Nephron (organoid): Measurements from ENCODE around the gene ASCL5.

ENCODE experiments used
- H3K27ac Mint-ChIP-seq, 3 experiments: 2 replicates each; pipeline ENCODE4 v1.8.0; 2020; ENCODE audit warnings: mixed read lengths in 3 of 3, mild to moderate bottlenecking in 2 of 3, moderate library complexity in 1 of 3
- H3K27me3 Mint-ChIP-seq: 2 replicates; pipeline ENCODE4 v1.8.0; 2021; ENCODE audit warnings: low read depth, mild to moderate bottlenecking, moderate library complexity, mixed read lengths
- H3K36me3 Mint-ChIP-seq: 2 replicates; pipeline ENCODE4 v1.8.0; 2020; ENCODE audit warnings: low read depth, mixed read lengths
- H3K4me1 Mint-ChIP-seq: 2 replicates; pipeline ENCODE4 v1.8.0; 2020; ENCODE audit warnings: mixed read lengths
- H3K4me3 Mint-ChIP-seq, 3 experiments: 2 replicates each; pipeline ENCODE4 v1.8.0; 2020; ENCODE audit warnings: mild to moderate bottlenecking in 3 of 3, mixed read lengths in 3 of 3, moderate library complexity in 2 of 3
- H3K9me3 Mint-ChIP-seq: 2 replicates; pipeline ENCODE4 v1.8.0; 2020; ENCODE audit warnings: mixed read lengths
- TF ChIP-seq, protein P1 (sequence below), 3 experiments: fragments of 200-600 bp; sonication (generic); IDR thresholded peaks; one replicate each; pipeline ENCODE4 v1.5.0; 2021; ENCODE audit warnings: antibody characterized with exemption in 3 of 3; ENCODE audit not compliant: unreplicated experiment in 3 of 3

The ASCL5 gene

DNA sequence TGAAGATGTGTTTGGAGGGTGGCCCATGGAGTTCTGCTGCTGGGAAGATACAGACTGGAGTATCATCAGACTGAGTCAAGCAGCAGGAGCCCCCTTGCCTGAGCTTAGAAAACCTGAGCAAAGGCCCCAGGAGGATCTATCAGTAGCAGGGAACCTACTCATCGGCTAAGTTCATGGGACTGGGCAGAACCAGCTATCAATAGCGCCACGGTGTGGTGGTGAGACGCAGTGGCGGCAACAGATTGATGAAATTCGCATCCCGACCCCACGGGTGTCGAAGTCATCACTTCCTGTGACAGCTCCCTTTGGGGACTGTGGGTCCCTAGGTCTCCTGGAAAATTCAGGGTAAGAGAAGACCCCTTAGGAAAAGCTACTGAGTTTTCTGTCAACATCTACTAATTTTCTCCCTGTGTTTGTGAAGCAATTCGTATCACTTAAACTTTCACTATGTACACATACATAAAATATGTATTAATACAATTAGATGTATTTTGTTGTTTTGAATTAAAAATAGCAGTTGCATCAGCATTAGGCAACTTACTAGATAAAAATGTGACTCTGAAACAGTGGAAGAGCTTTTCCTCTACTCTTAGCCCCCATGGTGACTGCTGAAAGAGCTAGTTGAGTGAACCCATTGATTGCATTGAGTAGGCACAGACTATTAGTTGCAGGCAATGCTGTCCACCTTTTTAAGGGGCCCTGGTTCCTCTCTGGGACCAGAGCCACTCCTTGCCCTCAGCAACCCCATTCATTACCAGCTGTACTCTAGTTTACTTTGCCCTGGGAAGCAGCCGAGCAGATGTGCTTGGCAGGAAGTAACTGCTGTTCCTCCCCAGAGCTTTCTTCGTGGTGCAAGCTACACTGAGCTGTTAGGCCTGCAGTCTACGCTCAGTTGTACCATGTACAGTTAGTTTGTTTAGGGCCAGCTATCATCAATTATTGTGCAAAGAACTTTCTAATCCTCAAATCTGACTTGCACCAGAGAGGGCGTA, 7.5 kb downstream of the ASCL5 start:
- no peak overlapping the region for H3K27ac Mint-ChIP-seq
- no peak overlapping the region for H3K4me3 Mint-ChIP-seq
- TF ChIP-seq, protein P1, sequence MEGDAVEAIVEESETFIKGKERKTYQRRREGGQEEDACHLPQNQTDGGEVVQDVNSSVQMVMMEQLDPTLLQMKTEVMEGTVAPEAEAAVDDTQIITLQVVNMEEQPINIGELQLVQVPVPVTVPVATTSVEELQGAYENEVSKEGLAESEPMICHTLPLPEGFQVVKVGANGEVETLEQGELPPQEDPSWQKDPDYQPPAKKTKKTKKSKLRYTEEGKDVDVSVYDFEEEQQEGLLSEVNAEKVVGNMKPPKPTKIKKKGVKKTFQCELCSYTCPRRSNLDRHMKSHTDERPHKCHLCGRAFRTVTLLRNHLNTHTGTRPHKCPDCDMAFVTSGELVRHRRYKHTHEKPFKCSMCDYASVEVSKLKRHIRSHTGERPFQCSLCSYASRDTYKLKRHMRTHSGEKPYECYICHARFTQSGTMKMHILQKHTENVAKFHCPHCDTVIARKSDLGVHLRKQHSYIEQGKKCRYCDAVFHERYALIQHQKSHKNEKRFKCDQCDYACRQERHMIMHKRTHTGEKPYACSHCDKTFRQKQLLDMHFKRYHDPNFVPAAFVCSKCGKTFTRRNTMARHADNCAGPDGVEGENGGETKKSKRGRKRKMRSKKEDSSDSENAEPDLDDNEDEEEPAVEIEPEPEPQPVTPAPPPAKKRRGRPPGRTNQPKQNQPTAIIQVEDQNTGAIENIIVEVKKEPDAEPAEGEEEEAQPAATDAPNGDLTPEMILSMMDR (IDR thresholded peaks at IDR 0.05; ENCODE audit: unreplicated experiment in 3 of 3), result peak; percentile 48 to 57 (median 49)
- peaks cover 4% of the 10 kb centered on the region for H3K4me1 Mint-ChIP-seq
- no peaks in the 10 kb centered on the region for H3K36me3 Mint-ChIP-seq
- no peaks in the 10 kb centered on the region for H3K9me3 Mint-ChIP-seq
- H3K27me3 Mint-ChIP-seq, result peaks cover 64% of the 10 kb centered on the region

DNA sequence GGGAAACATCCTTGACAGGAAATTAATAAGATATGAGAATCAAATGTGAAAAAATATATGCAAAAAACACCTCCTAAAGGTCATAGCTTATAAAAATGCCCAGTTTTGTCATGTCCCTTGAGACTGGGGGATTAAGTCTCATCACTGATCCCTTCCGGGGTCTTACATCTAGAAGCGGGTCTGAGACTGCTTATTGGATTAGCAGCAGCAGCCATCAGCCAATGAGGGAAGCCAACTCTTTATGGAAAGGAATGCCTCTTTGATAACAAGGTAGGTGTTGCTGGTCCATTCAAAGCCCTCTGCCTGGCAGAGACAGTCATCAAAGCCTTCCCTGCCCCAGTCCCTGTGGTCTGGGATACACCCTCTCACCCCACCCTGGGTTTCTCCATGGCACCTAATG, 10.9 kb downstream of the ASCL5 start:
- TF ChIP-seq, protein P1 (IDR thresholded peaks at IDR 0.05; ENCODE audit: unreplicated experiment in 3 of 3), result no peak
- peaks cover 55% of the 10 kb centered on the region for H3K27me3 Mint-ChIP-seq

DNA sequence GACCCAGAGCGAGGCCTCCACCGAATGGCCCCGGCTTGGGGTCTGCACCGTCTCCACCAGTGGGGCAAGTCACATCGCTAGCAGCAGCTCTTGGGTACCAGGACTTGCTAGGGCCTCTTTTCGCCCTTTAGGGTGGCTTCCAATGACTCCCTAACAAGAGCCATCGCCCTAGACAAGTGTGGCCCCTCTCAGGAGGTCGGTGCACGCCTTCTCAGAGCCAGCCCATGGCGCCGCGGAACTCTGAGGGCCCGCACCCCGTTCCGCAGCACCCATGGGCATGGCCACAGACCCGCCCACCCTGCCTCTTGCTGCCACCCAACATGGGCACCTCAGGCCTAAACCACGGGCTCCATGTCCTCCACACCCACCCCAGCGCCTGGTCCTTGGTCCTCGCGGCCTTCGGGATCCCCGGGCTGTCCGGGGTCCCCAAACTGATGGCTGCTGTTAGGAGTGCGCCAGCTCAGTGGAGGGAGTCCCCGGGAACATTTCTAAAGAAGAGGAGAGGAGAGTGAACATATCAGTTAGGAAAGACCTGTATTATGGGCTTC, 11.5 kb downstream of the ASCL5 start:
- no peaks in the 10 kb centered on the region for H3K36me3 Mint-ChIP-seq
- no peak overlapping the region for H3K27ac Mint-ChIP-seq
- H3K27me3 Mint-ChIP-seq, result peaks cover 52% of the 10 kb centered on the region
- no peaks in the 10 kb centered on the region for H3K9me3 Mint-ChIP-seq
- TF ChIP-seq, protein P1 (IDR thresholded peaks at IDR 0.05; ENCODE audit: unreplicated experiment in 3 of 3), result no peak
- H3K4me3 Mint-ChIP-seq, result peak overlapping the region in 2 of 3 experiments; percentile 36 to 54
- H3K4me1 Mint-ChIP-seq, result peaks cover 22% of the 10 kb centered on the region

More for the DNA sequence above, 10.9 kb downstream of the ASCL5 start:
- Mint-ChIP-seq H3K27ac (no peak overlapping the region), H3K9me3 (no peaks in the 10 kb centered on the region), H3K4me3 (peak overlapping the region; percentile 37 to 50 (median 47)), H3K4me1 (peaks cover 20% of the 10 kb centered on the region), H3K36me3 (no peaks in the 10 kb centered on the region)

DNA sequence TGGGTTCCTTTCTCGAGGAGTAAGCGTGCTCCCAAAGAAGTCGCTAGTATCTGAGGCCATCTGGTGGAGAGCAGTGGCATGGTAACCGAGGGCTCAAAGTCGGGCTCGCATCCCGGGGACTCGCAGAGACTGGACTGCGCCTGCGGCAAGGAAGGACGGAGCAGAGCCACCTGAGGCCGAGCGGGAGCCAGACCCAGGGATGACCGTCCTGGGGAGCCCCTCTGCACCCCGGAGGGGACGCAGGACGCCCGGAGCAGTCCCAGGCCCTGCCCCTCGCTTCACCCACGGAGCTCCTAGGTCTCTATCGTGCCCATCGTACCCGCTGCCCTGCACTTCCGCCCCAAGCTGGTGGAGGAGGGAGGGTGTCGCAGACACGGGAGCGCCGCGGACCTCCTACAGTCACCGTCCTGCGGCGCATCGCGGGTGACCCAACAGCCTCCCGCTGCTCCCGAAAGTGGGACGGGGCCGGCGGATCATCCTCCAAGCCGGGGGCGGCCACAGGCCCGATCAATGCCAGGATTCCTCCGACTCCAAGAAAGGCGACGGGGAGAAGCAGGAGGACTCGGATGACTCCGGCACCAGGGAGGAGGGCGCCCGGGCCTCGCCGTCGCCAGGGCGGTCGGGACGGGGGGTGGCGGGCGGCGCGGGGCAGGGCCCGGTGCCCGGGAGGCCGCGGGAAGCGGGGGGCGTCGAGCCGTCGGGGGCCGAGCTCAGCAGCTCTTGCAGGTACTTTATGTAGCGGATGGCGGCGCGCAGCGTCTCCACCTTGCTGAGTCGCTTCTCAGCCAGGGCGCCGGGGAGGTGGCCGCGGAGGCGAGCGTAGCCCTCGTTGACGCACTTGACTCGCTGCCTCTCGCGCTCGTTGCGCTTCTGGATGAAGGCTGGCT, 12.5 kb downstream of the ASCL5 start:
- Mint-ChIP-seq H3K36me3 (no peaks in the 10 kb centered on the region), H3K27ac (peak overlapping the region in 1 of 3 experiments; percentile 57), H3K9me3 (no peaks in the 10 kb centered on the region), H3K4me3 (peak overlapping the region; percentile 82 to 94 (median 90)), H3K4me1 (peaks cover 24% of the 10 kb centered on the region), H3K27me3 (peaks cover 48% of the 10 kb centered on the region)
- TF ChIP-seq, protein P1 (IDR thresholded peaks at IDR 0.05; ENCODE audit: unreplicated experiment in 3 of 3), result peak; percentile 76 to 88 (median 79)

DNA sequence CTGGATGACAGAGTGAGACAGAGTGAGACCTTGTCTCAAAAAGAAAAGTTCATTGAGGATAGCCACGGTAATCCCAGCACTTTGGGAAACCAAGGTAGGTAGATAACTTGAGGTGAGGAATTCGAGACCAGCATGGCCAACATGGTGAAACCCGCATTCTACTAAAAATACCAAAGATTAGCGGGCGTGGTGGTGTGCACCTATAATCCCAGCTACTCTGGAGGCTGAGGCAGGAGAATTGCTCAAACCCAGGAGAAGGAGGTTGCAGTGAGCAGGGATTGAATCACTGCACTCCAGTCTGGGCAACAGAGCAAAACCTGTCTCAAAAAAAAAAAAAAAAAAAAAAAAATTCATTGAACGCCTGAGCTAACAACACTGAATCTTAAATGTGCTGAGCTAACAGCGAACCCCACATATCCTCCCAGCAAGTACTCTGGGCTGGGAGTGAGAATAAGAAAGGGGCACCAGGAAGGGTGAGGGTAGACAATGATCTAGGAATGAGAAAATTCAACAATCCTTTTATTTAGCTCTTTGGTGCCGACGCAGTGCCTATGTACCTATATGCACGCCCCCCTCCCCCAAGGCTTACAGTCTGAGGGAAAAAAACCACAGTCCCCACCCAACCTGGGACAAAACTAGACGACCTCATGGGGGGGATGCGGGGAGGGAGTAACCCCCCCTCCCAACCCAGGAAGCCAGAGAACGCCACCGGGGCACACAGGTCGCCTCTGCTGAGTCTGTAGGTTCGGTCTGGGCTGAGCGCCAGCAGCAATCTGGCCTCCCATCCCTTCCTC, 13.3 kb downstream of the ASCL5 start:
- Mint-ChIP-seq H3K27ac (peak overlapping the region in 1 of 3 experiments; percentile 57), H3K4me1 (peaks cover 25% of the 10 kb centered on the region), H3K27me3 (peaks cover 48% of the 10 kb centered on the region)

More for the DNA sequence above, 13.3 kb downstream of the ASCL5 start:
- Mint-ChIP-seq H3K4me3 (peak overlapping the region; percentile 82 to 94 (median 90)), H3K9me3 (no peaks in the 10 kb centered on the region), H3K36me3 (no peaks in the 10 kb centered on the region)
- TF ChIP-seq, protein P1 (IDR thresholded peaks at IDR 0.05; ENCODE audit: unreplicated experiment in 3 of 3), result no peak
